Lower lobe of right lung (tissue), 2 donors: ENCODE data around the gene TMEM45B. TPM values are rescaled to one million over a fixed set of nuclear protein-coding genes. Genes with fewer than 3 reads are reported as not detected.
"Not testable (repeated sequence)": the region's sequence is repeated elsewhere in the genome, so short reads cannot be mapped to it uniquely, and the experiment has no call there.

Experiments
- ATAC-seq, 2 donors: fragments of 200-7000 bp; cut with Tn5 transposase; one replicate each; pipeline ENCODE4 v1.9.1; 2020 to 2022; ENCODE audit warnings: mild to moderate bottlenecking in 2 of 2, moderate library complexity in 2 of 2
- DNase-seq: peaks from one replicate; pipeline ENCODE4 v3.0.0-alpha.2; 2020
- H3K27ac ChIP-seq: fragments of 200-600 bp; one replicate; pipeline ENCODE4 v1.8.0; 2022
- H3K27me3 ChIP-seq: fragments of 200-600 bp; one replicate; pipeline ENCODE4 v1.8.0; 2022; ENCODE audit warnings: low read depth
- H3K36me3 ChIP-seq: fragments of 200-600 bp; one replicate; pipeline ENCODE4 v1.8.0; 2022; ENCODE audit warnings: mild to moderate bottlenecking
- H3K4me1 ChIP-seq: fragments of 200-600 bp; one replicate; pipeline ENCODE4 v1.8.0; 2022
- H3K4me3 ChIP-seq: fragments of 200-600 bp; one replicate; pipeline ENCODE4 v1.8.0; 2022; ENCODE audit warnings: mild to moderate bottlenecking
- H3K9me3 ChIP-seq: fragments of 200-600 bp; one replicate; pipeline ENCODE4 v1.8.0; 2022
- CTCF ChIP-seq: fragments of 200-600 bp; IDR thresholded peaks from one replicate; pipeline ENCODE4 v1.8.0; 2022; ENCODE audit warnings: antibody characterized with exemption, mild to moderate bottlenecking
- intact Hi-C: fragments of 100-400 bp; cut with DNase I; formaldehyde crosslinking; loops from one replicate; pipeline ENCODE4 v1.11.0; 2022
- total RNA-seq: library from RNA; stranded (reverse); fragmentation: NEBNext Ultra II Directional; extraction: Animal tissue kit (Norgen Biotek cat#: 25700); gene quantifications from one replicate; pipeline ENCODE4 v1.2.1, GENCODE V29; 2021
- donor health status: DM: no; HTN: yes; CAD: no; lungs with severe emphysema.

TMEM45B gene
- total RNA-seq, 1 donor from 2014 or later = 13.8 TPM

GRCh38 chr11:129840236-129840635, 24.6 kb downstream of the TMEM45B start:
- no peak overlapping the region for H3K27ac ChIP-seq
- ATAC-seq = peak; percentile 62 to 73
- DNase-seq = no peak

GRCh38 chr11:129842138-129842537, 26.5 kb downstream of the TMEM45B start:
- no peak overlapping the region for H3K27ac ChIP-seq
- peaks cover 7% of the 10 kb centered on the region for H3K4me1 ChIP-seq
- H3K36me3 ChIP-seq = no peaks in the 10 kb centered on the region
- intact Hi-C loops = no loop called here
- H3K9me3 ChIP-seq = no peaks in the 10 kb centered on the region
- no peak overlapping the region for H3K4me3 ChIP-seq
- ATAC-seq (no peak), DNase-seq (no peak)
- TF ChIP-seq CTCF = no peak
- no peaks in the 10 kb centered on the region for H3K27me3 ChIP-seq

More at GRCh38 chr11:129840236-129840635, 24.6 kb downstream of the TMEM45B start:
- Histone ChIP-seq H3K4me3 (no peak overlapping the region), H3K27me3 (no peaks in the 10 kb centered on the region), H3K4me1 (no peaks in the 10 kb centered on the region), H3K9me3 (no peaks in the 10 kb centered on the region), H3K36me3 (no peaks in the 10 kb centered on the region)
- TF ChIP-seq CTCF = no peak
- intact Hi-C loops = no loop called here

GRCh38 chr11:129846508-129847335, 31.1 kb downstream of the TMEM45B start:
- H3K27ac ChIP-seq = peak overlapping the region; percentile 8
- TF ChIP-seq CTCF = no peak
- ATAC-seq = peak; percentile 90 to 91

GRCh38 chr11:129847361-129847760, 31.7 kb downstream of the TMEM45B start:
- DNase-seq, H3K4me1 ChIP-seq, H3K9me3 ChIP-seq, H3K4me3 ChIP-seq, intact Hi-C loops, H3K27ac ChIP-seq, H3K36me3 ChIP-seq, H3K27me3 ChIP-seq: not testable (repeated sequence)
- peak in 1 of 2 donors; percentile 59 for ATAC-seq

More at GRCh38 chr11:129846508-129847335, 31.1 kb downstream of the TMEM45B start:
- H3K4me3 ChIP-seq = no peak overlapping the region
- peaks cover 8% of the 10 kb centered on the region for H3K4me1 ChIP-seq
- H3K36me3 ChIP-seq = no peaks in the 10 kb centered on the region
- H3K9me3 ChIP-seq = no peaks in the 10 kb centered on the region
- H3K27me3 ChIP-seq = no peaks in the 10 kb centered on the region
- no peak for DNase-seq
- intact Hi-C loops = no loop called here

GRCh38 chr11:129849447-129850130, 33.9 kb downstream of the TMEM45B start:
- ATAC-seq (no peak), DNase-seq (no peak)
- TF ChIP-seq CTCF = no peak
- peaks cover 21% of the 10 kb centered on the region for H3K4me1 ChIP-seq
- H3K36me3 ChIP-seq = no peaks in the 10 kb centered on the region
- no peak overlapping the region for H3K27ac ChIP-seq
- intact Hi-C loops = no loop called here
- no peaks in the 10 kb centered on the region for H3K27me3 ChIP-seq
- H3K4me3 ChIP-seq = no peak overlapping the region
- H3K9me3 ChIP-seq = no peaks in the 10 kb centered on the region
